Parathyroid adenoma (tissue), 2 donors: Measurements from ENCODE around the gene SCCPDH.
"Not testable (repeated sequence)": the region's sequence is repeated elsewhere in the genome, so short reads cannot be mapped to it uniquely, and the experiment has no call there.

Experiments
- H2AFZ ChIP-seq: fragments of 300-600 bp; sonication (generic); one replicate; pipeline ENCODE4 v1.7.0; 2017; ENCODE audit warnings: antibody characterized with exemption, mild to moderate bottlenecking
- H3K27ac ChIP-seq: fragments of 300-600 bp; sonication (generic); one replicate; pipeline ENCODE4 v1.7.0; 2017
- H3K27me3 ChIP-seq: fragments of 300-600 bp; sonication (generic); one replicate; pipeline ENCODE4 v1.7.0; 2017; ENCODE audit warnings: low read length; ENCODE audit not compliant: control insufficient read depth, insufficient read depth
- H3K36me3 ChIP-seq: fragments of 300-600 bp; sonication (generic); one replicate; pipeline ENCODE4 v1.7.0; 2017; ENCODE audit warnings: low read length; ENCODE audit not compliant: control insufficient read depth, insufficient read depth
- H3K4me1 ChIP-seq: fragments of 300-600 bp; sonication (generic); one replicate; pipeline ENCODE4 v1.7.0; 2017; ENCODE audit warnings: control low read depth
- H3K4me2 ChIP-seq: fragments of 300-600 bp; sonication (generic); one replicate; pipeline ENCODE4 v1.7.0; 2017; ENCODE audit warnings: low read length
- H3K4me3 ChIP-seq: fragments of 300-600 bp; sonication (generic); one replicate; pipeline ENCODE4 v1.7.0; 2017; ENCODE audit warnings: low read depth, low read length
- H3K79me2 ChIP-seq: fragments of 300-600 bp; sonication (generic); one replicate; pipeline ENCODE4 v1.7.0; 2017; ENCODE audit warnings: control low read depth
- H3K9ac ChIP-seq: fragments of 300-600 bp; sonication (generic); one replicate; pipeline ENCODE4 v1.7.0; 2017; ENCODE audit warnings: mild to moderate bottlenecking
- H3K9me3 ChIP-seq: fragments of 300-600 bp; sonication (generic); one replicate; pipeline ENCODE4 v1.7.0; 2017; ENCODE audit warnings: low read length; ENCODE audit not compliant: control insufficient read depth
- CTCF ChIP-seq: fragments of 300-600 bp; sonication (generic); IDR thresholded peaks from one replicate; pipeline ENCODE4 v1.7.0; 2017; ENCODE audit warnings: antibody characterized with exemption, mild to moderate bottlenecking
- donor health status: primary hyperparathyroidism.

Gene SCCPDH

GRCh38 chr1:246720814-246721213 is 3.4 kb upstream of the SCCPDH start:
- H3K36me3 ChIP-seq, H3K9ac ChIP-seq, H3K79me2 ChIP-seq, H3K4me3 ChIP-seq, H3K27ac ChIP-seq, H3K4me1 ChIP-seq, H2AFZ ChIP-seq, H3K4me2 ChIP-seq, H3K27me3 ChIP-seq, H3K9me3 ChIP-seq: not testable (repeated sequence)

DNA sequence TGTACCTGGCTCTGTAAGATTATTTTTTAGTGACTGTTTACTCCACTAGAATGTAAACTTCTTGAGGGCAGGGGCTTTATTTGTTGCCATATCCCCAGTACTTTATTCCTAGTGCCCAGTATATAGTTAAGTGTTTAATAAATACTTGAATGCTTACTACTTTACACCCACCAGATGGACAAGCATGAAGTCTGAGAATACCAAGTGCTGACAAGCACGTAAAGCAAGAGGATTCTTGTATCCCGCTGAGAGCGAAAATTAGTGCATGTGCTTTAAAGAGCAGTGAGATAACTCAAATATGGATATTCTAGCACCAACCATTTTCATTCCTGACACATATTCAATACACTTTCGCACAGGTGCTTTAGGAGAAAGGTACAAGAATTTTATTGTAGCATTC is 1.5 kb upstream of the SCCPDH start:
- H3K9ac ChIP-seq, result no peak overlapping the region
- no peaks in the 10 kb centered on the region for H3K4me1 ChIP-seq
- no peaks in the 10 kb centered on the region for H3K9me3 ChIP-seq
- no peak for TF ChIP-seq CTCF
- no peak overlapping the region for H3K4me3 ChIP-seq
- no peak overlapping the region for H2AFZ ChIP-seq
- H3K79me2 ChIP-seq, result no peaks in the 10 kb centered on the region
- no peaks in the 10 kb centered on the region for H3K27me3 ChIP-seq
- H3K4me2 ChIP-seq, result no peak overlapping the region
- no peak overlapping the region for H3K27ac ChIP-seq
- no peaks in the 10 kb centered on the region for H3K36me3 ChIP-seq

DNA sequence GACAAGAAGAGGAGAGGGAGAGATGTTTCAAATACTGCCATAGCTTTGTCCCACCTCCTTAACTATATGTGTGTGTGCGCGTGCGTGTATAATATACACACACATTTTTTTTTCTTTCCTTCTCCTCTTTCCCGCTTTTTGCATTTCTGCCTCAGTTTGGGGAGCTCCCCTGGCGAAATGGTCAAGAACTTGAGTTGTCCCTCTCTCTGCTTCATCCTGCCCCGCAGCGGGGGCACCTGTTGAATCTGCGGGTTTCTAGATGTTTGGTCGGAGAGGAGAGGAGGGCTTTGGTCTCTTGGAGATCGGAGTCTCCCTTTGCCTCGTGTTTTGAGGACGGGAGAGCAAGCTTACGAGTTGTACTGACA is 504 bp downstream of the SCCPDH start:
- Histone ChIP-seq H3K27ac (peak overlapping the region; percentile 61), H3K4me1 (no peaks in the 10 kb centered on the region), H3K4me2 (peak overlapping the region; percentile 89), H3K9me3 (no peaks in the 10 kb centered on the region), H3K4me3 (peak overlapping the region; percentile 58), H2AFZ (peak overlapping the region; percentile 84), H3K36me3 (no peaks in the 10 kb centered on the region), H3K27me3 (no peaks in the 10 kb centered on the region), H3K9ac (no peak overlapping the region), H3K79me2 (no peaks in the 10 kb centered on the region)
- TF ChIP-seq CTCF, result no peak

DNA sequence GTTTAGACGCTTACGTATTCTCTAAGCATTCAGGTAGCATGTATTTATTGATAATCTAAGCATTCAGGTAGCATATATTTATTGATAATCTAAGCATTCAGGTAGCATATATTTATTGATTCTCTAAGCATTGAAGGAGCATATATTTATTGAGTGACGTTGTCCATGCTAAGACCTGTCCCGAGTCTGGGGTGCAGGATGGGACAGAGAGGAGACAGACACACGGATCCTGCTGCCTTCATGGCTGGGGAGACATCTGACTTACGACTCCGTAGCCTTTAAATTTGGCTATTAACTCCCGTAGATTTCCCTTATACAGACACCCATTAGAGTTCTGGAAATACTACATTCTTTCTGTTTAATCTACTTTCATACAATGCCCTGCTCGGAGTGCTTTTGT is 982 bp downstream of the SCCPDH start:
- TF ChIP-seq CTCF, result no peak
- no peaks in the 10 kb centered on the region for H3K9me3 ChIP-seq
- no peak overlapping the region for H3K4me3 ChIP-seq
- H3K36me3 ChIP-seq, result no peaks in the 10 kb centered on the region
- H2AFZ ChIP-seq, result no peak overlapping the region
- H3K9ac ChIP-seq, result no peak overlapping the region
- H3K79me2 ChIP-seq, result no peaks in the 10 kb centered on the region
- peak overlapping the region; percentile 89 for H3K4me2 ChIP-seq
- no peaks in the 10 kb centered on the region for H3K4me1 ChIP-seq
- no peak overlapping the region for H3K27ac ChIP-seq
- no peaks in the 10 kb centered on the region for H3K27me3 ChIP-seq

DNA sequence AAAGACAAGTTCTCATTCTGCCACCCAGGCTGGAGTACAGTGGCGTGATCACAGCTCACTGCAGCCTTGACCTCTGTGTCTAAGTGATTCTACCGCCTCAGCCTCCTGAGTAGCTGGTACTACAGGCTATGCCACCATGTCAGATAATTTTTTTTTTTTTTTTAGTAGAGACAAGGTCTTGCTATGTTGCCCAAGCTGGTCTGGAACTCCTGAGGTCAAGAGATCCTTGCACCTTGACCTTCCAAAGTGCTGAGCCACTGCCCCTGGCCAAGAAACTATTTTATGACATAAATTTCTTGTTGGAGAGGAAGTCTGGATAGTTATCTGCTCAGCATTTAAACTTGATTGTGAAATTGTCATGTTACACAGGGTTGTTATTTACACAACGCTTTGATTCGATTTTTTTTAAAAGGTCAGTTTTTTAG is 2.1 kb downstream of the SCCPDH start:
- no peaks in the 10 kb centered on the region for H3K79me2 ChIP-seq

More for the DNA sequence above, 2.1 kb downstream of the SCCPDH start:
- no peak for TF ChIP-seq CTCF
- no peaks in the 10 kb centered on the region for H3K4me1 ChIP-seq
- H3K36me3 ChIP-seq, result no peaks in the 10 kb centered on the region
- H3K9ac ChIP-seq, result no peak overlapping the region
- no peaks in the 10 kb centered on the region for H3K27me3 ChIP-seq
- H3K4me3 ChIP-seq, result no peak overlapping the region
- H3K4me2 ChIP-seq, result no peak overlapping the region
- H3K27ac ChIP-seq, result no peak overlapping the region
- no peak overlapping the region for H2AFZ ChIP-seq
- H3K9me3 ChIP-seq, result no peaks in the 10 kb centered on the region
